ENCODE results near the gene BBOX1. TPM values are rescaled to one million over a fixed set of nuclear protein-coding genes. Genes with fewer than 3 reads are reported as not detected.
A peak's percentile ranks its signal among the peaks of the same experiment; 100 is the strongest.

The BBOX1 gene
- total RNA-seq, 1 experiment from 2014 or later: not detected

DNA sequence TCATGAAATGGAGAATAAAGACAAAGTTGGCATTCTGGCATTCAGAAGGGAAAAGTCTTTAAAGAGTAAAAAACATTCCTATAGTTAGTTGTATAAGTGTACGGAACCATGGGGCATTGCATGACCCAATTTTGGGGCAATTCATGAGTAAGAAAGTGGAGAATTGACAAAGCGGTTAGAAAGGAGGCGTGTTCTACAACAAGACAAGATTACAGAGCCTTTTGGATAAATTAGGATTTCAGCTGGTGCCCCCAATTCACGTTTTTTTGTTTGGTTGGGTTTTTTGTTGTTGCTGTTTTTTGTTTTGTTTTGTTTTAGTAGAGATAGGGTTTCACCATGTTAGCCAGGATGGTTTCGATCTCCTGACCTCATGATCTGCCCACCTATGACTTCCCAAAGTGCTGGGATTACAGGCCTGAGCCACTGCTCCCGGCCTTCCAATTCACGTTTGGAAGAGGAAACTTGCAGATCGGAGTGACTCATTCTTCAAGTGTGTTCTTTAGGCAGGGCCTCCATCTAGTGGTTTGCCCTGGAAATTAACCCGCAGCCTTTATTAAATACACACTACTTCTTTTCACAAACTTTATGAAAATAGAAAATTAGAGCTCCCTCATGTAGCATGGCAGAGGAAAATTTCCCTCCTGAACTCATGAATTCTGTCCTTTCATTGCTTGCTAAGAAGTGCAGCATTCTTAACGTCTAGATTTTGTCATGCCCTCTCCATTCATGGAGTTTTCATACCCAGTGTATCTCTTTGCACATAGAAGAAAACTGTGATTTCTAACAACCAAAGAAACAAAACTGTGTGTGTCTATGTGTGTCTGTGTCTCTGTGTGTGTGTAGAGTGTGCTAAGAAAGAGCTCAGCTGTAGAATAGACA, 118.1 kb downstream of the BBOX1 start:
- Histone ChIP-seq H3K79me2 (ENCODE audit: insufficient read depth, low read length) (no peaks in the 10 kb centered on the region), H3K27me3 (ENCODE audit: insufficient read depth, low read length) (no peaks in the 10 kb centered on the region), H3K4me3 (replicated peaks in 1 of 2; ENCODE audit: low read depth in 1 of 2, low read length in 2 of 2) (no peak overlapping the region), H4K20me1 (ENCODE audit: insufficient read depth) (no peaks in the 10 kb centered on the region), H3K36me3 (ENCODE audit: control insufficient read depth in 1 of 2, insufficient read depth in 2 of 2, low read length in 2 of 2) (no peaks in the 10 kb centered on the region), H2AFZ (ENCODE audit: low read depth, low read length, poor library complexity, severe bottlenecking) (peak overlapping the region; percentile 35), H3K4me1 (ENCODE audit: control insufficient read depth in 1 of 2, insufficient read depth in 2 of 2, low read length in 2 of 2) (no peaks in the 10 kb centered on the region), H3K4me2 (ENCODE audit: low read length) (no peak overlapping the region), H3K9me3 (ENCODE audit: control insufficient read depth in 1 of 2, insufficient read depth in 1 of 2, low read depth in 1 of 2, low read length in 2 of 2) (no peaks in the 10 kb centered on the region), H3K9me2 (ENCODE audit: insufficient read depth) (no peaks in the 10 kb centered on the region), H3K9ac (ENCODE audit: low read length) (no peak overlapping the region), H3K27ac (ENCODE audit: low read depth, low read length) (no peak overlapping the region)
- RAD21 ChIA-PET (ENCODE audit: low non-redundant PET in 1 of 2, low total read pairs in 2 of 2, uncharacterized antibody in 2 of 2, unreplicated experiment in 2 of 2): no interaction called here
- intact Hi-C loops (cut with micrococcal nuclease): loop anchor here (1.0 to 5.0 kb wide), 3 partner anchors 404 to 873 kb away; no protein-coding TSS in a partner anchor
- TF ChIP-seq RAD21 (IDR thresholded peaks at IDR 0.05; ENCODE audit: low read depth) (peak; percentile 79), FOSL1 (IDR thresholded peaks at IDR 0.05; ENCODE audit: low read depth) (peak; percentile 43; the same call in 1 of the 2 replicates), SP1 (IDR thresholded peaks at IDR 0.05; ENCODE audit: low read depth) (no peak), CTCF (IDR thresholded peaks at IDR 0.05 in 2 of 3, conservative IDR thresholded peaks at IDR 0.05 in 1 of 3; ENCODE audit: borderline replicate concordance in 1 of 3, insufficient read depth in 1 of 3, low read depth in 2 of 3, low read length in 2 of 3) (peak; percentile 50 to 77 (median 61); a peak in 5 of 6 replicates), SRF (IDR thresholded peaks at IDR 0.05; ENCODE audit: low read depth) (no peak), JUND (IDR thresholded peaks at IDR 0.05) (peak; percentile 38; the same call in 1 of the 2 replicates)
- ATAC-seq (peak; percentile 87), DNase-seq (ENCODE audit: low read depth, low spot score) (peak; percentile 58)
- BruUV-seq (replicated peaks): no TSS peak
- POLR2A ChIA-PET: no interaction called here
- CTCF ChIA-PET: interaction anchor here (0.9 to 1.8 kb wide), 7 partner anchors 9 to 874 kb away, joined by 3 to 9 read pairs (median 4); no protein-coding TSS in a partner anchor

DNA sequence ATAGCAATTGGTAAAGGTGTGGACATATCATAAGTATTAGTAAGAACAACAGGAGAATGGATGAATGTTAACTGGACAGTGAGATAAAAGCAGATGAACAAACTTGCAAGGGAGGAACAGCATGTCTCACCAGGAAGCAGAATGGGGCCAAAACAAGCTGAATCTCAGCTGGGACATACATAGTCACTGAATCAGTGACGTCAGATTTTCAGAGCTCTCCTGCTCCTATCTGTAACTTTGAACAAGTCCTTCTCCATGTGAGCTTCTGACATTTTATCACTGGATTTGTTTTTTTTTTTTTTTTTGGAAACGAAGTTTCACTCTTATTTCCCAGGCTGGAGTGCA, 118.7 kb downstream of the BBOX1 start:
- Histone ChIP-seq H3K9me2 (ENCODE audit: insufficient read depth) (no peaks in the 10 kb centered on the region), H3K36me3 (ENCODE audit: control insufficient read depth in 1 of 2, insufficient read depth in 2 of 2, low read length in 2 of 2) (no peaks in the 10 kb centered on the region), H3K9ac (ENCODE audit: low read length) (no peak overlapping the region), H3K9me3 (ENCODE audit: control insufficient read depth in 1 of 2, insufficient read depth in 1 of 2, low read depth in 1 of 2, low read length in 2 of 2) (no peaks in the 10 kb centered on the region), H3K4me3 (replicated peaks in 1 of 2; ENCODE audit: low read depth in 1 of 2, low read length in 2 of 2) (no peak overlapping the region), H4K20me1 (ENCODE audit: insufficient read depth) (no peaks in the 10 kb centered on the region), H3K4me1 (ENCODE audit: control insufficient read depth in 1 of 2, insufficient read depth in 2 of 2, low read length in 2 of 2) (no peaks in the 10 kb centered on the region), H3K79me2 (ENCODE audit: insufficient read depth, low read length) (no peaks in the 10 kb centered on the region), H3K27me3 (ENCODE audit: insufficient read depth, low read length) (no peaks in the 10 kb centered on the region), H3K4me2 (ENCODE audit: low read length) (no peak overlapping the region), H3K27ac (ENCODE audit: low read depth, low read length) (no peak overlapping the region), H2AFZ (ENCODE audit: low read depth, low read length, poor library complexity, severe bottlenecking) (no peak overlapping the region)
- no peak for ATAC-seq
- intact Hi-C loops (cut with micrococcal nuclease): loop anchor here (5.0 kb wide), 1 partner anchor 637 kb away; no protein-coding TSS in a partner anchor
- no TSS peak for BruUV-seq (replicated peaks)
- no peak for DNase-seq (ENCODE audit: low read depth, low spot score)
- RAD21 ChIA-PET (ENCODE audit: low non-redundant PET in 1 of 2, low total read pairs in 2 of 2, uncharacterized antibody in 2 of 2, unreplicated experiment in 2 of 2): no interaction called here
- POLR2A ChIA-PET: no interaction called here
- CTCF ChIA-PET: interaction anchor here (0.6 to 1.8 kb wide), 8 partner anchors 8 to 875 kb away, joined by 3 to 9 read pairs (median 4); no protein-coding TSS in a partner anchor
- TF ChIP-seq CTCF (IDR thresholded peaks at IDR 0.05 in 2 of 3, conservative IDR thresholded peaks at IDR 0.05 in 1 of 3; ENCODE audit: borderline replicate concordance in 1 of 3, insufficient read depth in 1 of 3, low read depth in 2 of 3, low read length in 2 of 3) (no peak), ELF1 (IDR thresholded peaks at IDR 0.05; ENCODE audit: borderline replicate concordance, low read depth) (no peak), RAD21 (IDR thresholded peaks at IDR 0.05; ENCODE audit: low read depth) (no peak), CBX3 (IDR thresholded peaks at IDR 0.05; ENCODE audit: low read depth) (no peak), SIN3A (IDR thresholded peaks at IDR 0.05; ENCODE audit: low read depth) (no peak), SRF (IDR thresholded peaks at IDR 0.05; ENCODE audit: low read depth) (no peak), ZNF274 (IDR thresholded peaks at IDR 0.05; ENCODE audit: low read depth, low read length) (no peak)
- TF ChIP-seq, protein P1, sequence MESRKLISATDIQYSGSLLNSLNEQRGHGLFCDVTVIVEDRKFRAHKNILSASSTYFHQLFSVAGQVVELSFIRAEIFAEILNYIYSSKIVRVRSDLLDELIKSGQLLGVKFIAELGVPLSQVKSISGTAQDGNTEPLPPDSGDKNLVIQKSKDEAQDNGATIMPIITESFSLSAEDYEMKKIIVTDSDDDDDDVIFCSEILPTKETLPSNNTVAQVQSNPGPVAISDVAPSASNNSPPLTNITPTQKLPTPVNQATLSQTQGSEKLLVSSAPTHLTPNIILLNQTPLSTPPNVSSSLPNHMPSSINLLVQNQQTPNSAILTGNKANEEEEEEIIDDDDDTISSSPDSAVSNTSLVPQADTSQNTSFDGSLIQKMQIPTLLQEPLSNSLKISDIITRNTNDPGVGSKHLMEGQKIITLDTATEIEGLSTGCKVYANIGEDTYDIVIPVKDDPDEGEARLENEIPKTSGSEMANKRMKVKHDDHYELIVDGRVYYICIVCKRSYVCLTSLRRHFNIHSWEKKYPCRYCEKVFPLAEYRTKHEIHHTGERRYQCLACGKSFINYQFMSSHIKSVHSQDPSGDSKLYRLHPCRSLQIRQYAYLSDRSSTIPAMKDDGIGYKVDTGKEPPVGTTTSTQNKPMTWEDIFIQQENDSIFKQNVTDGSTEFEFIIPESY (IDR thresholded peaks at IDR 0.05; ENCODE audit: extremely low read depth, insufficient replicate concordance, low read length): no peak

Data from HCT116 (cell line).